Esophagus muscularis mucosa (tissue), 4 donors: ENCODE results near the gene TMEM132E.

Source experiments
- CTCF ChIP-seq, 3 experiments: fragments of 200-600 bp in 2 of 3; fragments of 450-650 bp in 1 of 3; sonication (generic) in 2 of 3; IDR thresholded peaks; one replicate each; pipeline ENCODE4 v1.5.1; 2017 to 2019; ENCODE audit warnings: antibody characterized with exemption in 3 of 3, mild to moderate bottlenecking in 2 of 3, moderate library complexity in 1 of 3
- EP300 ChIP-seq: sonication (generic); formaldehyde crosslinking; IDR thresholded peaks from one replicate; pipeline ENCODE4 v1.6.1; 2017; ENCODE audit warnings: antibody characterized with exemption
- POLR2A ChIP-seq: fragments of 450-650 bp; IDR thresholded peaks from one replicate; pipeline ENCODE4 v1.6.1; 2017; ENCODE audit warnings: antibody characterized with exemption, moderate library complexity, mild to moderate bottlenecking, low read depth
- POLR2AphosphoS5 ChIP-seq, 2 donors: sonication (generic); formaldehyde crosslinking; IDR thresholded peaks; one replicate each; pipeline ENCODE4 v1.6.1; 2017; ENCODE audit warnings: antibody characterized with exemption in 2 of 2

- TF ChIP-seq CTCF (IDR thresholded peaks at IDR 0.05) (no peak), EP300 (no peak), POLR2A (no peak), POLR2AphosphoS5 (IDR thresholded peaks at IDR 0.05) (no peak)
These were observed 36.8 kb downstream of the TMEM132E start for GRCh38 chr17:34616148-34616547.
